ENCODE results near the gene CCL20.

DNA sequence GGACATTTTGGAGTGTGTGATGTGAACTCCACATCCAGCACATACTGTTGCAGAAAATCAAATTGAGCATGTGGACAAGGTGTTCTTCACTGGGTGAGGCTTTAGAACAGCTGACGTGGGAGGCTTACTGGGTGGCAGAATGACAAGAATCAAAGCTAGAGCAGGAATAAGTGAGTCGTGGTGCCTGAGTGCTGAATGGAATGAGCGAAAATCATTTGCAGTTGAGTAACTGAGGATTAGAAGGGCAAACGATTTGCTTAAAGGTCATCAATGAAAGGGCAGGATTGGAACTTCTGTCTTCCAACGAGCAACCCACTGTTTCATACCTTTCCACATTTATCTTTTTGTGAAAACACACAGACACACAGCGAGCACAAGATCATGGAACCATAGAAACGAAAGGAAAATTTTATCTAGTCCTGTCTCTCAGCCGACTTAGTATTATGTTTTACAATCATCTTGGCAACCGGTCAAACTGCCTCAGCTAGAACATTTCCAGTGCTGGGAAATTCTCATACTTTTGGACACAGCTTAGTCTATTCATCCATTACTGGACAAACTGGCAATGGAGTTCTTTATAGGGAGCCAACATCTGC lies 50.6 kb downstream of the CCL20 start:
- TF ChIP-seq CTCF (IDR thresholded peaks at IDR 0.05): no peak
- TF ChIP-seq POLR2A (IDR thresholded peaks at IDR 0.05): no peak
